ENCODE measurements around the gene CDK5RAP2. TPM values are rescaled to one million over a fixed set of nuclear protein-coding genes. Genes with fewer than 3 reads are reported as not detected.
"Not testable (repeated sequence)": the region's sequence is repeated elsewhere in the genome, so short reads cannot be mapped to it uniquely, and the experiment has no call there.

Gene CDK5RAP2
- total RNA-seq, 1 donor from 2014 or later, result 63.6 TPM

DNA sequence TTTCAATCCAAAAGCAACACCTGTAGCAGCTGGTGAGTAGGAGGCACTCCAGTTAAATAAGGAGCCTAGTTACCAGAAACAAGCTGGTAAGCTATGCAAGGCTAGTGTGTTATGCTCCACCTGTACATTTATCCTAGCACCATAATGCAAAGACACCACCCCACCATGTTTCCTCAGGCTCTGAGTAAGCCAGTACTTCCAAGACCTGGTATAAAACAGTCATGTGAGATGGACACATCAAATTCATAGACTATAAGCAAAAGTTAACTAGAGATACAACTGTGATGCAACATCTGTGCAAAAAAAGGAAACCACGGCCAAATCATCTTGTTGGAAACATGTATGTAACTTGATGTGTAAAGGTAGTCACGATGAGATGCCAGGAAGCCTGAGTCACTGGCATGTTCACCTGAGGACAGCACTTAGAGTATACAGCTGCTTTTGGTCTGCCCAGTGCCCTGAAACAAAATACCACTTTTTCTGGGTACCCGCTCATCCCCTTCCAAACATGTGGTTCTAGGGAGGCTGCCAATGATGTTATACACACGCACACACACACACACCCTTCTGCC is 66.1 kb downstream of the CDK5RAP2 start:
- H3K27ac ChIP-seq (replicated peaks), result no peak overlapping the region
- H3K9me3 ChIP-seq (replicated peaks), result peaks cover 7% of the 10 kb centered on the region
- H3K4me3 ChIP-seq, result no peak overlapping the region
- H3K36me3 ChIP-seq, result peaks cover 77% of the 10 kb centered on the region
- H3K27me3 ChIP-seq (ENCODE audit: low read depth), result no peaks in the 10 kb centered on the region
- intact Hi-C loops (cut with micrococcal nuclease), result no loop called here
- DNase-seq, result no peak
- H3K4me1 ChIP-seq, result peaks cover 7% of the 10 kb centered on the region
- TF ChIP-seq, protein P1, sequence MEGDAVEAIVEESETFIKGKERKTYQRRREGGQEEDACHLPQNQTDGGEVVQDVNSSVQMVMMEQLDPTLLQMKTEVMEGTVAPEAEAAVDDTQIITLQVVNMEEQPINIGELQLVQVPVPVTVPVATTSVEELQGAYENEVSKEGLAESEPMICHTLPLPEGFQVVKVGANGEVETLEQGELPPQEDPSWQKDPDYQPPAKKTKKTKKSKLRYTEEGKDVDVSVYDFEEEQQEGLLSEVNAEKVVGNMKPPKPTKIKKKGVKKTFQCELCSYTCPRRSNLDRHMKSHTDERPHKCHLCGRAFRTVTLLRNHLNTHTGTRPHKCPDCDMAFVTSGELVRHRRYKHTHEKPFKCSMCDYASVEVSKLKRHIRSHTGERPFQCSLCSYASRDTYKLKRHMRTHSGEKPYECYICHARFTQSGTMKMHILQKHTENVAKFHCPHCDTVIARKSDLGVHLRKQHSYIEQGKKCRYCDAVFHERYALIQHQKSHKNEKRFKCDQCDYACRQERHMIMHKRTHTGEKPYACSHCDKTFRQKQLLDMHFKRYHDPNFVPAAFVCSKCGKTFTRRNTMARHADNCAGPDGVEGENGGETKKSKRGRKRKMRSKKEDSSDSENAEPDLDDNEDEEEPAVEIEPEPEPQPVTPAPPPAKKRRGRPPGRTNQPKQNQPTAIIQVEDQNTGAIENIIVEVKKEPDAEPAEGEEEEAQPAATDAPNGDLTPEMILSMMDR (IDR thresholded peaks at IDR 0.05; ENCODE audit: borderline replicate concordance), result no peak

DNA sequence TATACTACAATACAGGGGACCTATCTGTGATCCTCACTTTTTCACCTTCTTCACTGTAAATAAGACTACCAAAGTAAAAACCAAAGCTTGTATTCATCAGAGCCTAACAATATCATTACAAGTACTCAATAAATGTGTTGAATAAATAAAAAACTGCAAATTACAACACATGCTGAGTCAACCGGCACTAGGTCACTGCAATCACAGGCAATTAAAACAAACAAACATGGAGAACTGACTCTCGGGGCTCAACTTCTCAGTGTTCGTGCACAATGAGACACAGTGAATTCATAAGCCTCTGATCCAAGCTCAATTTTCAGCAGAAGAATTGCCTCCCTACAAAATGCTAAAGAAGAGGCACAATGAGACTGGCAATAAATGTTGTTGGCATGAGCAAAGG is 69.2 kb downstream of the CDK5RAP2 start:
- Histone ChIP-seq H3K27me3 (ENCODE audit: low read depth) (no peaks in the 10 kb centered on the region), H3K4me1 (peaks cover 7% of the 10 kb centered on the region), H3K9me3 (replicated peaks) (peaks cover 19% of the 10 kb centered on the region), H3K4me3 (no peak overlapping the region), H3K36me3 (peaks cover 69% of the 10 kb centered on the region), H3K27ac (replicated peaks) (no peak overlapping the region)
- intact Hi-C loops (cut with micrococcal nuclease), result no loop called here
- TF ChIP-seq, protein P1 (IDR thresholded peaks at IDR 0.05; ENCODE audit: borderline replicate concordance), result no peak
- DNase-seq, result no peak

DNA sequence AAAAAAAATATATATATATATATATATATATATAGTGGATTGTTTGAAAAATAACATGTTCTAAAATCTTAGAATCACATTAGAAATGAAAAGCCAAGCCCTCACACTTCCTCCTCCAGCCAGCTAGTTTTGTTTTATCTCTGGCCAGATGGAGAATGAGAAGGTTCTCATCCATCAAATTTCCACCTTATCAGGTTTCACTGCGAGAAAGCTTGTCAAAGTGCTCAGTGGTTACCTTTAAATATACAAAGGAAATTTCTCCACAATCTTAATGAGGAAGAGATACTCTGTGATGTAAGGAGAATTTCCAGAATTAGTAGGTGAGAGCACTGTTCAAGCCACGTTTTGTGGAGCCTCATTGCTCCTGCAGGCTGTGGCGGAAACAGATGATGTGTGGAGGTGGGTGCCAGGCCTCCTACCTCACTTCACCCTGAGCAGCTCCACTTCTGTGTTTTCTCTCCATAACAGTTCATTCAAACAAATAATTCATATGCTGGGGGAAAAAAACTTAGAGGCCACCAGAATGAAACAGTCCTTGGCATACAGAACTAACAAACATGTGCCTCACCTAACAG is 71.9 kb downstream of the CDK5RAP2 start:
- H3K27ac ChIP-seq (replicated peaks), result no peak overlapping the region
- H3K4me3 ChIP-seq, result no peak overlapping the region
- TF ChIP-seq, protein P1 (IDR thresholded peaks at IDR 0.05; ENCODE audit: borderline replicate concordance), result no peak
- DNase-seq, result no peak
- intact Hi-C loops (cut with micrococcal nuclease), result no loop called here
- no peaks in the 10 kb centered on the region for H3K27me3 ChIP-seq (ENCODE audit: low read depth)
- peaks cover 21% of the 10 kb centered on the region for H3K9me3 ChIP-seq (replicated peaks)
- H3K4me1 ChIP-seq, result peaks cover 7% of the 10 kb centered on the region
- H3K36me3 ChIP-seq, result peaks cover 46% of the 10 kb centered on the region

DNA sequence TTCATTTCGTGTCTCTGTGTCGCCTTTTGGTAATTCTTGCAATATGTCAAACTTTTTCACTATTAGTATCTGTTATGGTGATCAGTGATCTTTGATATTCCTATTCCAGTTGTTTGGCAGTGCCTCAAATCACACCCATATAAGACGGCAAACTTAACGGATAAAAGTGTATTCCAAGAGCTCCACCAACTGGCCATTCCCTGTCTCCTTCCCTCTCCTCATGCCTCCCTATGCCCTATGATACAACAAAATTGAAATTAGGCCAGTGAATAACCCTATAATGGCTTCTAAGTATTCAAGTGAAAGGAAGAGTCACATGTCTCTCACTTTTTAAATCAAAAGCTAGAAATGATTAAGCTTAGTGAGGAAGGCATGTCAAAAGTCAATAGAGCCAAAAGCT is 74.8 kb downstream of the CDK5RAP2 start:
- H3K4me1 ChIP-seq, result peaks cover 4% of the 10 kb centered on the region
- peaks cover 13% of the 10 kb centered on the region for H3K9me3 ChIP-seq (replicated peaks)
- no peak overlapping the region for H3K4me3 ChIP-seq
- no peak overlapping the region for H3K27ac ChIP-seq (replicated peaks)
- H3K27me3 ChIP-seq (ENCODE audit: low read depth), result no peaks in the 10 kb centered on the region
- TF ChIP-seq, protein P1 (IDR thresholded peaks at IDR 0.05; ENCODE audit: borderline replicate concordance), result peak; percentile 42
- intact Hi-C loops (cut with micrococcal nuclease), result no loop called here
- peaks cover 29% of the 10 kb centered on the region for H3K36me3 ChIP-seq
- DNase-seq, result no peak

DNA sequence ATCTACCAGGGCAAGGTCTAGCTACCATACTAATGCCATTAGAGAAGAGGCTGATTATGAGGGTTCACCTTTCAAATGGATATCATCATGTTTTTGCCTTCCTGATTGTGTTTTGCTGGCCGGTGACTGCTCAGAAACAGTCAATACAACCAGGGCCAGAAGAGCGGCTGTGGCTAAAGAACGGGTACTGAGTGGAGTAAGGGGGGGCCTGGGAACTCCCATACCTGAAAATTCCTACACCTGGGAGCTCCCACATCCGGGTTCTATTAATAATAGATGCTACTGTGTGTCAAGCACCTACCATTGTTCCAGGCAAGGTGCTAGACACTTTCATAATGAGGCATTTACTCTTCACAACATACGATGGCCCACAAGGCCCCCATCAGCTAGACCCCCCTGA is 79.2 kb downstream of the CDK5RAP2 start:
- intact Hi-C loops (cut with micrococcal nuclease), result no loop called here

DNA sequence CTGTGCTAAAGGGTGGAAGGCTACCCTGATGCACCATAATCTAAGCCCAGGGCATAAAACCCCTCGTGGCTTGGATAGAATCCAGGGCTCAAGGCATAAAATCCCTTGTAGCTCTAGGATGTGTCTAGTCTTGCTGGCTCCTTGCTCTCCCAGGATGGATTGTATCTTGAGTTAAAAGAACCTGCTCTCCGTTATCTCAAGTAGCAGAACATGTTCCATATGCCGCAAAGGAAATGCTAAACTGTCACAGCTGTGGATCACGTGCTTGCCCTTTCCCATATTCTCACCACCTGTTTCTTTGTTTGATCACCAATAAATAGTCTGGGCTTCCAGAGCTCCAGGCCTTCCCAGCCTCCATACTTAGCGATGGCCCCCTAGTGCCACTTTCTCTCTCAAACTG is 82.1 kb downstream of the CDK5RAP2 start:
- H3K27ac ChIP-seq (replicated peaks); H3K4me1 ChIP-seq; H3K4me3 ChIP-seq; intact Hi-C loops (cut with micrococcal nuclease); H3K27me3 ChIP-seq (ENCODE audit: low read depth); H3K9me3 ChIP-seq (replicated peaks); DNase-seq: not testable (repeated sequence)
- H3K36me3 ChIP-seq, result peaks cover 11% of the 10 kb centered on the region

More for the DNA sequence above, 79.2 kb downstream of the CDK5RAP2 start:
- Histone ChIP-seq H3K27me3 (ENCODE audit: low read depth) (no peaks in the 10 kb centered on the region), H3K36me3 (peaks cover 11% of the 10 kb centered on the region), H3K27ac (replicated peaks) (no peak overlapping the region), H3K4me3 (no peak overlapping the region), H3K4me1 (no peaks in the 10 kb centered on the region), H3K9me3 (replicated peaks) (peaks cover under 1% of the 10 kb centered on the region)
- no peak for DNase-seq
- TF ChIP-seq, protein P1 (IDR thresholded peaks at IDR 0.05; ENCODE audit: borderline replicate concordance), result no peak

DNA sequence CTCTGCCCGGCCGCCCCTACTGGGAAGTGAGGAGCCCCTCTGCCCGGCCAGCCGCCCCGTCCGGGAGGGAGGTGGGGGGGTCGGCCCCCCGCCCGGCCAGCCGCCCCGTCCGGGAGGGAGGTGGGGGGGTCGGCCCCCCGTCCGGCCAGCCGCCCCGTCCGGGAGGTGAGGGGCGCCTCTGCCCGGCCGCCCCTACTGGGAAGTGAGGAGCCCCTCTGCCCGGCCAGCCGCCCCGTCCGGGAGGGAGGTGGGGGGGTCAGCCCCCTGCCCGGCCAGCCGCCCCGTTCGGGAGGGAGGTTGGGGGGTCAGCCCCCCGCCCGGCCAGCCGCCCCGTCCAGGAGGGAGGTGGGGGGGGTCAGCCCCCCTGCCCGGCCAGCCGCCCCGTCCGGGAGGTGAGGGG is 83.5 kb downstream of the CDK5RAP2 start:
- H3K27me3 ChIP-seq (ENCODE audit: low read depth); H3K36me3 ChIP-seq; H3K9me3 ChIP-seq (replicated peaks); H3K4me3 ChIP-seq; intact Hi-C loops (cut with micrococcal nuclease); H3K4me1 ChIP-seq; DNase-seq; H3K27ac ChIP-seq (replicated peaks): not testable (repeated sequence)
